ENCODE results near the gene ZNF208. TPM values are rescaled to one million over a fixed set of nuclear protein-coding genes. Genes with fewer than 3 reads are reported as not detected.

The ZNF208 gene
- total RNA-seq, 4 donors from 2014 or later = 0.70 to 15.7 (median 0.96) TPM

- no peaks in the 10 kb centered on the region for H3K27me3 ChIP-seq
- H3K4me1 ChIP-seq = no peaks in the 10 kb centered on the region
- no peaks in the 10 kb centered on the region for H3K36me3 ChIP-seq
- peaks cover 0 to 47% (median 8%) of the 10 kb centered on the region in 4 donors for H3K9me3 ChIP-seq
- no peak overlapping the region for H3K4me3 ChIP-seq
- no peak overlapping the region for H3K27ac ChIP-seq
- DNase-seq = no peak
- no peak for TF ChIP-seq POLR2A (IDR thresholded peaks at IDR 0.05)
These were observed 63.0 kb downstream of the ZNF208 start for GRCh38 chr19:21947775-21948174.

- H3K27me3 ChIP-seq = no peaks in the 10 kb centered on the region
- H3K4me3 ChIP-seq = no peak overlapping the region
- DNase-seq = no peak
- no peak overlapping the region for H3K27ac ChIP-seq
- H3K4me1 ChIP-seq = no peaks in the 10 kb centered on the region
- no peaks in the 10 kb centered on the region for H3K36me3 ChIP-seq
- TF ChIP-seq CTCF (IDR thresholded peaks at IDR 0.05) = no peak
- no peak for TF ChIP-seq POLR2A (IDR thresholded peaks at IDR 0.05)
- H3K9me3 ChIP-seq = peaks cover 0 to 12% (median 0%) of the 10 kb centered on the region in 4 donors
These were observed 70.1 kb downstream of the ZNF208 start for GRCh38 chr19:21940684-21941083.

- Histone ChIP-seq H3K27me3 (no peaks in the 10 kb centered on the region), H3K27ac (no peak overlapping the region), H3K4me1 (no peaks in the 10 kb centered on the region), H3K36me3 (no peaks in the 10 kb centered on the region), H3K4me3 (no peak overlapping the region), H3K9me3 (peaks cover 0 to 5% (median 0%) of the 10 kb centered on the region in 4 donors)
- TF ChIP-seq CTCF (IDR thresholded peaks at IDR 0.05) (no peak), POLR2A (IDR thresholded peaks at IDR 0.05) (no peak)
- DNase-seq = no peak
These were observed 76.2 kb downstream of the ZNF208 start for GRCh38 chr19:21934593-21934992.

- TF ChIP-seq POLR2A (IDR thresholded peaks at IDR 0.05) (no peak), CTCF (IDR thresholded peaks at IDR 0.05) (no peak)
- Histone ChIP-seq H3K4me1 (no peaks in the 10 kb centered on the region), H3K9me3 (peaks cover 0 to 5% (median 0%) of the 10 kb centered on the region in 4 donors), H3K36me3 (no peaks in the 10 kb centered on the region), H3K27me3 (no peaks in the 10 kb centered on the region), H3K4me3 (no peak overlapping the region), H3K27ac (no peak overlapping the region)
- no peak for DNase-seq
These were observed 76.6 kb downstream of the ZNF208 start for GRCh38 chr19:21934131-21934530.

GRCh38 chr19:21922276-21922675 is 88.5 kb downstream of the ZNF208 start:
- no peaks in the 10 kb centered on the region for H3K27me3 ChIP-seq
- H3K4me3 ChIP-seq = no peak overlapping the region
- H3K36me3 ChIP-seq = no peaks in the 10 kb centered on the region
- no peak for DNase-seq
- no peak for TF ChIP-seq CTCF (IDR thresholded peaks at IDR 0.05)
- no peak for TF ChIP-seq POLR2A (IDR thresholded peaks at IDR 0.05)
- H3K9me3 ChIP-seq = peaks cover 0 to 11% (median 4%) of the 10 kb centered on the region in 4 donors
- H3K27ac ChIP-seq = no peak overlapping the region
- H3K4me1 ChIP-seq = no peaks in the 10 kb centered on the region

- no peak overlapping the region for H3K27ac ChIP-seq
- H3K9me3 ChIP-seq = peaks cover 0 to 11% (median 4%) of the 10 kb centered on the region in 4 donors
- no peak for DNase-seq
- no peak overlapping the region for H3K4me3 ChIP-seq
- H3K4me1 ChIP-seq = no peaks in the 10 kb centered on the region
- H3K27me3 ChIP-seq = no peaks in the 10 kb centered on the region
- TF ChIP-seq POLR2A (IDR thresholded peaks at IDR 0.05) (no peak), CTCF (IDR thresholded peaks at IDR 0.05) (no peak)
- H3K36me3 ChIP-seq = no peaks in the 10 kb centered on the region
These were observed 89.0 kb downstream of the ZNF208 start for GRCh38 chr19:21921691-21922180.
